ENCODE data around the gene PALM2AKAP2. TPM values are rescaled to one million over a fixed set of nuclear protein-coding genes. Genes with fewer than 3 reads are reported as not detected.

PALM2AKAP2 gene
- total and polyA plus RNA-seq, 2 experiments from 2014 or later = 2.7 to 7.0 TPM

- H4K20me1 ChIP-seq (ENCODE audit: insufficient read depth, poor library complexity, severe bottlenecking) = no peaks in the 10 kb centered on the region
- 96% methylated on average over 3 of the region's 3 CpGs for WGBS (ENCODE audit: low lambda C conversion rate, missing lambda C conversion rate)
- H3K4me2 ChIP-seq = no peak overlapping the region
- H3K4me1 ChIP-seq (ENCODE audit: insufficient read depth) = peaks cover 27% of the 10 kb centered on the region
- H3K9me3 ChIP-seq (ENCODE audit: low read depth) = no peaks in the 10 kb centered on the region
- no peaks in the 10 kb centered on the region for H3K79me2 ChIP-seq
- H3K27ac ChIP-seq = no peak overlapping the region
- no peak overlapping the region for H3K4me3 ChIP-seq
- H2AFZ ChIP-seq = no peak overlapping the region
- H3K9me2 ChIP-seq (replicated peaks; ENCODE audit: insufficient read depth) = no peaks in the 10 kb centered on the region
- no peaks in the 10 kb centered on the region for H3K36me3 ChIP-seq (replicated peaks; ENCODE audit: insufficient read depth, low read depth)
- no peak for DNase-seq (ENCODE audit: low spot score)
- no peak for TF ChIP-seq CTCF (IDR thresholded peaks at IDR 0.05; ENCODE audit: poor library complexity)
- no peak for TF ChIP-seq EZH2phosphoT487 (IDR thresholded peaks at IDR 0.05; ENCODE audit: low read depth, severe bottlenecking, unreplicated experiment)
- TF ChIP-seq EZH2 (IDR thresholded peaks at IDR 0.05; ENCODE audit: borderline replicate concordance) = no peak
- H3K27me3 ChIP-seq = no peaks in the 10 kb centered on the region
These were observed 15.6 kb downstream of the PALM2AKAP2 start for GRCh38 chr9:109795613-109796012.

GRCh38 chr9:109796078-109796477, 16.1 kb downstream of the PALM2AKAP2 start:
- H3K4me3 ChIP-seq = no peak overlapping the region
- H3K36me3 ChIP-seq (replicated peaks; ENCODE audit: insufficient read depth, low read depth) = no peaks in the 10 kb centered on the region
- H3K27me3 ChIP-seq = no peaks in the 10 kb centered on the region
- H2AFZ ChIP-seq = no peak overlapping the region
- H4K20me1 ChIP-seq (ENCODE audit: insufficient read depth, poor library complexity, severe bottlenecking) = no peaks in the 10 kb centered on the region
- 100% methylated on average over 1 of the region's 1 CpG for WGBS (ENCODE audit: low lambda C conversion rate, missing lambda C conversion rate)
- no peak overlapping the region for H3K27ac ChIP-seq
- H3K4me2 ChIP-seq = no peak overlapping the region
- DNase-seq (ENCODE audit: low spot score) = no peak
- no peaks in the 10 kb centered on the region for H3K9me2 ChIP-seq (replicated peaks; ENCODE audit: insufficient read depth)
- peaks cover 25% of the 10 kb centered on the region for H3K4me1 ChIP-seq (ENCODE audit: insufficient read depth)
- no peaks in the 10 kb centered on the region for H3K9me3 ChIP-seq (ENCODE audit: low read depth)
- no peak for TF ChIP-seq EZH2 (IDR thresholded peaks at IDR 0.05; ENCODE audit: borderline replicate concordance)
- TF ChIP-seq CTCF (IDR thresholded peaks at IDR 0.05; ENCODE audit: poor library complexity) = no peak
- TF ChIP-seq EZH2phosphoT487 (IDR thresholded peaks at IDR 0.05; ENCODE audit: low read depth, severe bottlenecking, unreplicated experiment) = no peak
- H3K79me2 ChIP-seq = no peaks in the 10 kb centered on the region

- DNase-seq (ENCODE audit: low spot score) = no peak
- TF ChIP-seq CTCF (IDR thresholded peaks at IDR 0.05; ENCODE audit: poor library complexity) (no peak), EZH2 (IDR thresholded peaks at IDR 0.05; ENCODE audit: borderline replicate concordance) (no peak), EZH2phosphoT487 (IDR thresholded peaks at IDR 0.05; ENCODE audit: low read depth, severe bottlenecking, unreplicated experiment) (no peak)
- H3K27ac ChIP-seq = no peak overlapping the region
- WGBS (ENCODE audit: low lambda C conversion rate, missing lambda C conversion rate) = 98% methylated on average over 3 of the region's 3 CpGs
- no peaks in the 10 kb centered on the region for H3K9me2 ChIP-seq (replicated peaks; ENCODE audit: insufficient read depth)
- H3K27me3 ChIP-seq = no peaks in the 10 kb centered on the region
- H4K20me1 ChIP-seq (ENCODE audit: insufficient read depth, poor library complexity, severe bottlenecking) = no peaks in the 10 kb centered on the region
- no peaks in the 10 kb centered on the region for H3K79me2 ChIP-seq
- no peaks in the 10 kb centered on the region for H3K9me3 ChIP-seq (ENCODE audit: low read depth)
- H3K4me3 ChIP-seq = no peak overlapping the region
- H3K4me1 ChIP-seq (ENCODE audit: insufficient read depth) = peaks cover 23% of the 10 kb centered on the region
- H3K4me2 ChIP-seq = no peak overlapping the region
- no peaks in the 10 kb centered on the region for H3K36me3 ChIP-seq (replicated peaks; ENCODE audit: insufficient read depth, low read depth)
- no peak overlapping the region for H2AFZ ChIP-seq
These were observed 17.0 kb downstream of the PALM2AKAP2 start for GRCh38 chr9:109797006-109797405.

- H3K4me1 ChIP-seq (ENCODE audit: insufficient read depth) = peaks cover 18% of the 10 kb centered on the region
- no peak for DNase-seq (ENCODE audit: low spot score)
- TF ChIP-seq CTCF (IDR thresholded peaks at IDR 0.05; ENCODE audit: poor library complexity) = no peak
- H3K27ac ChIP-seq = no peak overlapping the region
- H3K9me3 ChIP-seq (ENCODE audit: low read depth) = no peaks in the 10 kb centered on the region
- no peak overlapping the region for H3K4me2 ChIP-seq
- no peak overlapping the region for H3K4me3 ChIP-seq
- H3K79me2 ChIP-seq = no peaks in the 10 kb centered on the region
- H2AFZ ChIP-seq = no peak overlapping the region
- H3K9me2 ChIP-seq (replicated peaks; ENCODE audit: insufficient read depth) = no peaks in the 10 kb centered on the region
- H4K20me1 ChIP-seq (ENCODE audit: insufficient read depth, poor library complexity, severe bottlenecking) = no peaks in the 10 kb centered on the region
- 97% methylated on average over 5 of the region's 5 CpGs for WGBS (ENCODE audit: low lambda C conversion rate, missing lambda C conversion rate)
- no peaks in the 10 kb centered on the region for H3K36me3 ChIP-seq (replicated peaks; ENCODE audit: insufficient read depth, low read depth)
- no peaks in the 10 kb centered on the region for H3K27me3 ChIP-seq
These were observed 17.5 kb downstream of the PALM2AKAP2 start for GRCh38 chr9:109797509-109797908.
